NCI-H2196 (cell line): ENCODE results near the gene SPON1.

Source experiments
- DNase-seq: peaks from one replicate; lab custom pipeline; 2025; ENCODE audit not compliant: unreplicated experiment; lab: John Stamatoyannopoulos, UW

The SPON1 gene

GRCh38 chr11:14314127-14314526 lies 351.6 kb downstream of the SPON1 start:
- no peak for DNase-seq

GRCh38 chr11:14315130-14315529 lies 352.6 kb downstream of the SPON1 start:
- DNase-seq, result no peak
